Measurements from ENCODE around the gene DDO.

GRCh38 chr6:110418594-110418993, 3.2 kb upstream of the DDO start:
- TF ChIP-seq CTCF (IDR thresholded peaks at IDR 0.05) (no peak), EP300 (IDR thresholded peaks at IDR 0.05) (no peak)

Data from upper lobe of left lung (tissue), 4 donors.